HCT116 (cell line): ENCODE results near the gene SEZ6L2.

Experiments
- SP1 ChIP-seq: IDR thresholded peaks from 2 replicates; pipeline ENCODE4 v1.6.1; 2012; ENCODE audit warnings: low read depth
- TF ChIP-seq, protein P1 (sequence below), 3 experiments: fragments of 200-600 bp in 1 of 3; sonication (generic) in 1 of 3; IDR thresholded peaks in 2 of 3; conservative IDR thresholded peaks in 1 of 3; 2 replicates each; pipeline ENCODE4 v1.5.1; 2012 to 2017; ENCODE audit warnings: low read depth in 2 of 3, low read length in 2 of 3, antibody characterized with exemption in 1 of 3, borderline replicate concordance in 1 of 3, control low read depth in 1 of 3, mild to moderate bottlenecking in 1 of 3, mixed read lengths in 1 of 3, mixed run types in 1 of 3, moderate library complexity in 1 of 3; ENCODE audit not compliant: insufficient read depth in 1 of 3

- TF ChIP-seq, protein P1, sequence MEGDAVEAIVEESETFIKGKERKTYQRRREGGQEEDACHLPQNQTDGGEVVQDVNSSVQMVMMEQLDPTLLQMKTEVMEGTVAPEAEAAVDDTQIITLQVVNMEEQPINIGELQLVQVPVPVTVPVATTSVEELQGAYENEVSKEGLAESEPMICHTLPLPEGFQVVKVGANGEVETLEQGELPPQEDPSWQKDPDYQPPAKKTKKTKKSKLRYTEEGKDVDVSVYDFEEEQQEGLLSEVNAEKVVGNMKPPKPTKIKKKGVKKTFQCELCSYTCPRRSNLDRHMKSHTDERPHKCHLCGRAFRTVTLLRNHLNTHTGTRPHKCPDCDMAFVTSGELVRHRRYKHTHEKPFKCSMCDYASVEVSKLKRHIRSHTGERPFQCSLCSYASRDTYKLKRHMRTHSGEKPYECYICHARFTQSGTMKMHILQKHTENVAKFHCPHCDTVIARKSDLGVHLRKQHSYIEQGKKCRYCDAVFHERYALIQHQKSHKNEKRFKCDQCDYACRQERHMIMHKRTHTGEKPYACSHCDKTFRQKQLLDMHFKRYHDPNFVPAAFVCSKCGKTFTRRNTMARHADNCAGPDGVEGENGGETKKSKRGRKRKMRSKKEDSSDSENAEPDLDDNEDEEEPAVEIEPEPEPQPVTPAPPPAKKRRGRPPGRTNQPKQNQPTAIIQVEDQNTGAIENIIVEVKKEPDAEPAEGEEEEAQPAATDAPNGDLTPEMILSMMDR (IDR thresholded peaks at IDR 0.05 in 2 of 3, conservative IDR thresholded peaks at IDR 0.05 in 1 of 3; ENCODE audit: borderline replicate concordance in 1 of 3, insufficient read depth in 1 of 3, low read depth in 2 of 3, low read length in 2 of 3), result no peak
- TF ChIP-seq SP1, result no peak
These were observed 30.8 kb downstream of the SEZ6L2 start for GRCh38 chr16:29868396-29869009.
